Fibroblast of villous mesenchyme (primary cell): ENCODE measurements around the gene LEUTX. TPM values are rescaled to one million over a fixed set of nuclear protein-coding genes. Genes with fewer than 3 reads are reported as not detected.

ENCODE experiments used
- DNase-seq: peaks from one replicate; pipeline ENCODE4 v3.0.0-alpha.2; 2010; ENCODE audit warnings: low read depth
- H3K4me3 ChIP-seq: 2 replicates; pipeline ENCODE4 v1.5.1; 2011; ENCODE audit warnings: low read depth, mild to moderate bottlenecking, low read length
- CTCF ChIP-seq: IDR thresholded peaks from 2 replicates; pipeline ENCODE4 v1.5.1; 2012; ENCODE audit warnings: low read depth, mild to moderate bottlenecking, low read length; ENCODE audit not compliant: insufficient read depth
- small RNA-seq: library from RNA; depleted of rRNA; stranded (forward); fragments of <200 nt; gene quantifications from one replicate; pipeline ENCODE3, GENCODE V24; 2012
- total RNA-seq: library from RNA; depleted of rRNA; stranded (reverse); fragments of >200 nt; gene quantifications from 2 replicates; pipeline ENCODE4 v1.2.3, GENCODE V29; 2012

The LEUTX gene
- total RNA-seq, 1 donor: not detected

DNA sequence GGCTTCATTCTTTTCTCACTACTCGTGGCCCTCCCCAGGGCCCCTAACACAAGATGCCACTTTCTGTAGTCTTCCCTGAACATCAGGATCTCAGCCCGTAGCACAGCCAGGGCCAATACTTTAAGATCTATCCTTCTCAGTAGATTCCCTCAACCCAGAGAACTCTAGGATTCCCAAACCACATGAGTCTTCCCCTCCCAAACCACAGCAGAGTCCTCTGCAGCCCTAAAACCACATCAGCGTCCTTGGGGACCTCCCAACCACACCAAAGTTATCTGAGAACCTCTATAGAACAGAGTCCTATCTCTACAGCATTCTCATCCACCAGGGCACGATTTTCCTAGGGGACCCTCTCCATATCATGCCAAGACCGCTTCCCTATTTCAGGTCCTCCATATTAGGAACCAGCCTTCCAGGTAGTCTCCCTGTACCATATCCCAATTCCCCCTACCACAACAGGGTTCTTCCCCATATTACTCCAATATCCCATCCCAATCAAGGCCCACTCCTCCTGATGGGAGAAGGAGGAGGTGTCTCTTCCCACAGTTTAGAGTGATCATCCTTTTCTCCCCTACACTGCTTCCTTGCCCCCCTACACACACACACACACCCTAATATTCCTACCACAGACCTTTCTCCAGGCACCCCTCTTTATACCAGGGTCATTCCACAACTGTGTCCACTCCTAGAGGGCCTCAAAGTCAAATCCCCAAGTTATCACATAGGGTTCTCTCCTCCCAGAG is 53.9 kb downstream of the LEUTX start:
- H3K4me3 ChIP-seq: peak overlapping the region; percentile 85
- no peak for DNase-seq
- TF ChIP-seq CTCF: no peak

DNA sequence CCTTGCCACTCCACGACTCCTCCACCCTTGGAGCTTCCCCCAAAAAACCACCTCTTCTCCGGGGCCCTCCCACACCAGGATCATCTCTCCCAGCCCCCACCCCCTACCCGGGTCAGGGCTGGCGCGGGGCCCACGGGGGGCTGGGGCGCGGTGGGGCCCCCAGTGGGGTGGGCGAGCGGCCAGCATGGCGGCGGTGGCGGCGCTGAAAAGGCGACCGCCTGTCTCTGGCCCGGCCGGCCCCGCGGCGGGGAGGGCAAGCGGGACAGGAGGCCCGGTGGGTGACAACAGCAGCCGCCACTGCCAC is 54.5 kb downstream of the LEUTX start:
- no peak for DNase-seq
- peak overlapping the region; percentile 85 for H3K4me3 ChIP-seq
- TF ChIP-seq CTCF: no peak

DNA sequence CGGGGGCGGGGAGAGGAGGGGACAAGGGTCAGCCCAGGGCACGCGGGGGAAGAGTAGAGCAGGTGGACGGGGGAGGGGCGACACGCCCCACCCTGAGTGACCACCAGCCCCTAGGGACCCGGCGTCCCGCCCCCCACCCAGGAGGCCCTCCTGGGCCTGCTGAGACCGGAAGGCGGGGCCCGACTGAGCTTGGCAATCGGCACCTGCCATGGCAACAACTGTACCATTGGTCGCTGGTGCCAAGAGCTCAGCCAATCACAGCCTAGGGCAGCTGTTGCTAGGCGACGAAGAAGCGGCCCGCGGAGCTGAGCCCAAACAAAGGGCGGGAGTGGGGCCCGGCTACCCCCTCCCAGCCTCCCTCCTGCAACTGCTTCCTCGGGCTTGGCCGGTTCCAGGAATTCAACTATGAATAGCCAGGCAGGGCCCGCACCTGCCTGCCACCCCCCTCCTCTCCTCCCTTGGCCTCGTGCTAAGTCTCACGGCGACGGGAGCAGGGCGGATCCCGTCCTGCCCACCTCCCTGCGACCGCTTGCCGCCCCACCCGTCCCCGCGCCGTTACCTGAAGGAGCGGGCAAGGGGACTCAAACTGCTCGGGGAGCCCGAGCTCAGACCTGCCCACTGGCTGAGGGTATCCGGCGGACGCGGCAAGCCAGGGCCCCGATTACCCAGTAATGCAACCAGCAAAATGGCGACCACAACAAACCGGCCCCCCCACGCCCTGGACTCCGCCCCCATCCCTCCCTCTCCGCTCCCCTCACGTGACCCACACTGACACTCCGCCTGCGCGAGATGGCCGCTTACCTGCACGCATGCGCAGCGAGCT is 55.0 kb downstream of the LEUTX start, which contains the start of gene DYRK1B:
Gene DYRK1B (minus strand): TSS at position 699 of the 823 bp plus-strand sequence. CDS start 2,295 bp downstream, outside the sequence.
- no peak for TF ChIP-seq CTCF
- H3K4me3 ChIP-seq: peak within 1 kb of the TSS; percentile 85
- peak; percentile 98 for DNase-seq

- DNase-seq: no peak
- TF ChIP-seq CTCF: no peak
- H3K4me3 ChIP-seq: peak overlapping the region; percentile 85
Observed at GRCh38 chr19:39834287-39834841, 55.7 kb downstream of the LEUTX start.

Small RNA genes within 50 kb of the gene (small RNA-seq; reads per million reads assigned to genes)
- not detected for gene MIR6719

Other genes with a start within 250 kb of the LEUTX start
- 4.3 and 4.5 TPM in 2 replicates for gene EID2B, start 246.0 kb upstream of the LEUTX start, total RNA-seq
- gene EID2, start 238.7 kb upstream of the LEUTX start, total RNA-seq: 8.4 and 10.8 TPM in 2 replicates
- not detected in 2 replicates for gene LGALS13, start 176.3 kb upstream of the LEUTX start, total RNA-seq
- gene LGALS16, start 122.9 kb upstream of the LEUTX start, total RNA-seq: not detected in 2 replicates
- not detected in 2 replicates for gene LGALS14, start 74.4 kb upstream of the LEUTX start, total RNA-seq
- gene CLC, start 40.8 kb upstream of the LEUTX start, total RNA-seq: not detected in 2 replicates
- gene DYRK1B, start 55.3 kb downstream of the LEUTX start, total RNA-seq: 9.7 and 10.4 TPM in 2 replicates
- 83.3 and 114 TPM in 2 replicates for gene FBL, start 67.5 kb downstream of the LEUTX start, total RNA-seq
- under 0.01 TPM in 2 replicates for gene FCGBP, start 155.8 kb downstream of the LEUTX start, total RNA-seq
- gene PSMC4, start 192.3 kb downstream of the LEUTX start, total RNA-seq: 106 and 116 TPM in 2 replicates
- 3.9 and 8.2 TPM in 2 replicates for gene ZNF546, start 218.2 kb downstream of the LEUTX start, total RNA-seq